ENCODE measurements around the gene OPCML.

Gene OPCML

GRCh38 chr11:133553885-133554740 is 21.8 kb upstream of the OPCML start:
- TF ChIP-seq CTCF (IDR thresholded peaks at IDR 0.05; ENCODE audit: low read length, missing control alignments) = no peak
- H3K4me3 ChIP-seq (replicated peaks; ENCODE audit: low read depth, low read length) = no peak overlapping the region

GRCh38 chr11:133552938-133553337 is 20.6 kb upstream of the OPCML start:
- no peak overlapping the region for H3K4me3 ChIP-seq (replicated peaks; ENCODE audit: low read depth, low read length)
- no peak for DNase-seq (ENCODE audit: low read depth)
- TF ChIP-seq CTCF (IDR thresholded peaks at IDR 0.05; ENCODE audit: low read length, missing control alignments) = no peak

More at GRCh38 chr11:133553885-133554740, 21.8 kb upstream of the OPCML start:
- DNase-seq (ENCODE audit: low read depth) = no peak

DNA sequence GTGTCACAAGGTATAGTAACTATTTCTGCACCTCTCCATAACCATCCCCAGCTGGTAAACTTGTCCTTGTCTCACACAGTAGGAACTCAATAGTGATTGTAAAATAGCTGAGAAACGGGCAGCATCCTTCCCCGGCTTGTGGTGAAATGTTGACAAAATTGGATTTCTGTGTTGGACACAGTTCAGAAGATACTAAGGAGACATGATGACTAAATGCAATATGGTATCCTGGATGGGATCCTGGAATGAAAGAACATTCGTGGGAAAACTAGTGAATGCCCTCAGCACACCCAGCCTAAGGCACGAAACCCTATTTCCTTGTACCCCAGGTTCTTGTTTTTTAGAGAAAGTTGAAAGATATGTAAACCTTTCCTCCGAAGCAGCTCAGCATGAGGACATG is 18.8 kb upstream of the OPCML start:
- TF ChIP-seq CTCF (IDR thresholded peaks at IDR 0.05; ENCODE audit: low read length, missing control alignments) = no peak
- DNase-seq (ENCODE audit: low read depth) = no peak
- no peak overlapping the region for H3K4me3 ChIP-seq (replicated peaks; ENCODE audit: low read depth, low read length)

GRCh38 chr11:133549826-133550225 is 17.5 kb upstream of the OPCML start:
- TF ChIP-seq CTCF (IDR thresholded peaks at IDR 0.05; ENCODE audit: low read length, missing control alignments) = no peak
- no peak for DNase-seq (ENCODE audit: low read depth)
- no peak overlapping the region for H3K4me3 ChIP-seq (replicated peaks; ENCODE audit: low read depth, low read length)

- no peak overlapping the region for H3K4me3 ChIP-seq (replicated peaks; ENCODE audit: low read depth, low read length)
- TF ChIP-seq CTCF (IDR thresholded peaks at IDR 0.05; ENCODE audit: low read length, missing control alignments) = no peak
- no peak for DNase-seq (ENCODE audit: low read depth)
These were observed 16.3 kb upstream of the OPCML start for GRCh38 chr11:133548641-133549040.

GRCh38 chr11:133547808-133548494 is 15.7 kb upstream of the OPCML start:
- TF ChIP-seq CTCF (IDR thresholded peaks at IDR 0.05; ENCODE audit: low read length, missing control alignments) = no peak
- DNase-seq (ENCODE audit: low read depth) = no peak
- no peak overlapping the region for H3K4me3 ChIP-seq (replicated peaks; ENCODE audit: low read depth, low read length)
